GM12874 (cell line): ENCODE measurements around the gene CCR7.

Source experiments
- TF ChIP-seq, protein P1 (sequence below): IDR thresholded peaks from 2 replicates; pipeline ENCODE4 v1.5.1; 2011; ENCODE audit warnings: low read depth, mild to moderate bottlenecking, control low read depth, low read length, moderate library complexity; ENCODE audit not compliant: insufficient read depth

Gene CCR7

GRCh38 chr17:40600486-40601046, 35.3 kb upstream of the CCR7 start:
- TF ChIP-seq, protein P1, sequence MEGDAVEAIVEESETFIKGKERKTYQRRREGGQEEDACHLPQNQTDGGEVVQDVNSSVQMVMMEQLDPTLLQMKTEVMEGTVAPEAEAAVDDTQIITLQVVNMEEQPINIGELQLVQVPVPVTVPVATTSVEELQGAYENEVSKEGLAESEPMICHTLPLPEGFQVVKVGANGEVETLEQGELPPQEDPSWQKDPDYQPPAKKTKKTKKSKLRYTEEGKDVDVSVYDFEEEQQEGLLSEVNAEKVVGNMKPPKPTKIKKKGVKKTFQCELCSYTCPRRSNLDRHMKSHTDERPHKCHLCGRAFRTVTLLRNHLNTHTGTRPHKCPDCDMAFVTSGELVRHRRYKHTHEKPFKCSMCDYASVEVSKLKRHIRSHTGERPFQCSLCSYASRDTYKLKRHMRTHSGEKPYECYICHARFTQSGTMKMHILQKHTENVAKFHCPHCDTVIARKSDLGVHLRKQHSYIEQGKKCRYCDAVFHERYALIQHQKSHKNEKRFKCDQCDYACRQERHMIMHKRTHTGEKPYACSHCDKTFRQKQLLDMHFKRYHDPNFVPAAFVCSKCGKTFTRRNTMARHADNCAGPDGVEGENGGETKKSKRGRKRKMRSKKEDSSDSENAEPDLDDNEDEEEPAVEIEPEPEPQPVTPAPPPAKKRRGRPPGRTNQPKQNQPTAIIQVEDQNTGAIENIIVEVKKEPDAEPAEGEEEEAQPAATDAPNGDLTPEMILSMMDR, result no peak

DNA sequence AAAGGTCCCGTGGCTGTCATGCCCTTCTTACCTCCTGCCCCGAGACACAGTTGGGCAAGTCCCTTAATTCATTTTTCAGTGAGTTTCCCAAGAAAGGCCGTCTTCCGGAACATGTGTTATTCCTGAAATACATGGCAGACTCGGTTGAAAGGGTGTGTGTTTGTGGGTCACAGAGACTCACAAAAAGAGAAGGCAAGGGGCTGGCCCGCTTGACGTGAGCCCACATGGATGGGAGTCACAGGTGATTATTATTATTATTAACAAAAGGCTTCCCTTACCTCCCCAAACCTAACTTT, 34.1 kb upstream of the CCR7 start:
- TF ChIP-seq, protein P1, result no peak

GRCh38 chr17:40598619-40599467, 33.6 kb upstream of the CCR7 start:
- TF ChIP-seq, protein P1, result no peak

DNA sequence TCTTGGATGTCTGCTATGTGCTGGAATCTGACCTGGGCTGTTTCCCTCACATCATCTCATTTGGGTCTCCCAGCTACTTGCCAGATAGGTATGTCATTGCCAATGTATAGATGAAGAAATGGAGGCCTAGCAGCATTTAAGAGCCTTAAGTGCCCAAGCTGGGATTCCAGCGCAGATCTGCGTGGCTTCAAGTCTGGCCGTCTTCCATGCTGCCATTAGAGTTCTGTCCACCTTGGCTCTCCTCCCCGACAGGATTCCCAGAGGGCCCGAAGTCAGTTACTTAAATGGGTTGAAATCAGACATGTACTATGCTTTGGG, 33.0 kb upstream of the CCR7 start:
- TF ChIP-seq, protein P1, result no peak

GRCh38 chr17:40597556-40598300, 32.5 kb upstream of the CCR7 start:
- TF ChIP-seq, protein P1, result no peak

DNA sequence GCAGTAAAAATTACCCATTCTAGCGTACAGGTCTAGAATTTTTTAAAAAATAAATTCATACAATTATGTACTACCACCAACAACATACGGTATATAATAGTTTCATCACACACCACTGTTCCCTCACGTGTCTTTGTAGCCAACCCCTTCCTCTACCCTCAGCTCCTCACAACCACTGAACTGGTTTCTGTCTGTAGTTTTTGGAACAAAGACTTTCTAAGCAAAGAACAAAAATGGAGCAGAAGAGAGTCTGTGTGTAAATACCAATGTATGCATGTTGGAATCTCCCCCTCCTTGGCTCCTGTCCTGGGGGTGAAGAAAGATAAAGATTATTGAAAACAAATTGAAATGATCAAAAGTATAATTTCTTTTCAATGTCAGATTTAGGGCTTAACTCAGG, 31.9 kb upstream of the CCR7 start:
- TF ChIP-seq, protein P1, result no peak

DNA sequence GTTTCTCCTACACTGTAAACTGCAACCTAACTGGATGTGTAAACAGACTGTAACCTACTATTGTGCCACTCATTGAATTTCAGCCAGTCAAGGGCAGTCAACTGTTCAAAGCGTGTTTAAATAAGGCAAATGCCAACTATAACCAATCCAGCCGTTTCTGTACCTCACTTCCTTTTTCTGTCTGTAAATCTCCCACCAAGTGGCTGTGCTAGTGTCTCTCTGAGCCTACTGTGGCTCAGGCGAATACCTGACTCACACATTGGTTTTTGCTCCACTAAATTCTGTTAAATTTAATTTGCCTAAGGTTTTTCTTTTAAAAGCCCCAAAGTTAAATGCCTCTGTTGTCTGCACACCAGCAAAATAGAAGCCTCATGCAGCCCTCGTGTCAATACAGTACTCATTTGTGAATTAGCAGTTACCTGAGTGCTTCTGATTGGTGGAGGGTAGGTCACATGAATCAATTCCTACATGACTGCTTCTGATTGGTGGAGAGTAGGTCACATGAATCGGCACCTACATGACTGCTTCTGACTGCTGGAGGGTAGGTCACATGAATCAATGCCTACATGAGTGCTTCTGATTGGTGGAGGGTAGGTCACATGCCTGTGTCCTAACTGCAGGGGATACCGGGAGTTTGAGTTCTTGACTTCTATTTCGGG, 31.1 kb upstream of the CCR7 start:
- TF ChIP-seq, protein P1, result no peak
